GM12878 (cell line): ENCODE measurements around the gene NDEL1. TPM values are rescaled to one million over a fixed set of nuclear protein-coding genes. Genes with fewer than 3 reads are reported as not detected.

Experiments used
- ATAC-seq: fragments of 200-7000 bp; cut with Tn5 transposase; 3 replicates; pipeline ENCODE4 v1.9.1; 2020; ENCODE audit warnings: mild to moderate bottlenecking, moderate library complexity
- BruUV-seq: library from RNA; stranded (reverse); fragments of 400-500 nt; replicated peaks from 2 replicates; lab custom pipeline; 2021; lab: Mats Ljungman, UMichigan
- CTCF ChIA-PET: fragments of 300-600 bp; sonication (Branson Sonifier 250); formaldehyde crosslinking; extraction: SDS; loops from one replicate; lab custom pipeline; 2021; ENCODE audit warnings: inconsistent platforms; lab: Yijun Ruan, JAX
- POLR2A ChIA-PET: fragments of 350-600 bp; formaldehyde crosslinking; extraction: SDS; loops from one replicate; lab custom pipeline; 2021; ENCODE audit warnings: inconsistent platforms; lab: Charles Lee
- RAD21 ChIA-PET: fragments of 300-600 bp; sonication (Branson Sonifier 250); formaldehyde crosslinking; loops from one replicate; lab custom pipeline; 2023; ENCODE audit warnings: antibody characterized with exemption; ENCODE audit not compliant: unreplicated experiment; lab: Charles Lee
- SMC1A ChIA-PET: fragments of 300-600 bp; sonication (Branson Sonifier 250); formaldehyde crosslinking; loops from one replicate; lab custom pipeline; 2023; ENCODE audit not compliant: unreplicated experiment, uncharacterized antibody; lab: Charles Lee
- DNase-seq: peaks from one replicate; pipeline ENCODE4 v3.0.0-alpha.2; 2011; ENCODE audit warnings: low read depth, low spot score
- FAIRE-seq: peaks from 3 replicates; lab custom pipeline; 2011; peaks lifted over from hg19 to GRCh38; lab: Jason Lieb, UNC
- H2AFZ ChIP-seq: 2 replicates; pipeline ENCODE4 v1.6.0; 2011; ENCODE audit warnings: low read depth, low read length, control low read depth; ENCODE audit not compliant: control insufficient read depth
- H3K27ac ChIP-seq: 2 replicates; pipeline ENCODE4 v1.5.1; 2011; ENCODE audit warnings: control low read depth; ENCODE audit not compliant: control insufficient read depth, insufficient read depth
- H3K27me3 ChIP-seq, 2 experiments: replicated peaks in 1 of 2; 2 replicates each; pipeline versions ENCODE4 v1.6.0 to v1.6.1; 2011; ENCODE audit warnings: low read length in 1 of 2; ENCODE audit not compliant: control insufficient read depth in 2 of 2, insufficient read depth in 2 of 2
- H3K36me3 ChIP-seq, 2 experiments: 2 replicates each; pipeline ENCODE4 v1.5.1; 2011; ENCODE audit warnings: low read length in 1 of 2; ENCODE audit not compliant: control insufficient read depth in 2 of 2, insufficient read depth in 2 of 2
- H3K4me1 ChIP-seq: 2 replicates; pipeline ENCODE4 v1.6.1; 2011; ENCODE audit warnings: mild to moderate bottlenecking, low read length, moderate library complexity, mixed read lengths; ENCODE audit not compliant: control insufficient read depth, insufficient read depth
- H3K4me2 ChIP-seq: 2 replicates; pipeline ENCODE4 v1.6.0; 2011; ENCODE audit warnings: control low read depth; ENCODE audit not compliant: control insufficient read depth, insufficient read depth
- H3K4me3 ChIP-seq: fragments of 200-600 bp; sonication (generic); 2 replicates; pipeline ENCODE4 v1.5.1; 2016
- H3K79me2 ChIP-seq: 2 replicates; pipeline ENCODE4 v1.6.0; 2011; ENCODE audit warnings: low read length; ENCODE audit not compliant: control insufficient read depth, insufficient read depth
- H3K9ac ChIP-seq: 2 replicates; pipeline ENCODE4 v1.8.0; 2011; ENCODE audit warnings: low read length, control low read depth, mixed read lengths; ENCODE audit not compliant: control insufficient read depth, insufficient read depth
- H3K9me3 ChIP-seq: replicated peaks from 3 replicates; pipeline ENCODE4 v1.5.1; 2011; ENCODE audit warnings: mild to moderate bottlenecking, low read length; ENCODE audit not compliant: control insufficient read depth, insufficient read depth
- H4K20me1 ChIP-seq: 2 replicates; pipeline ENCODE4 v1.6.0; 2011; ENCODE audit not compliant: control insufficient read depth, insufficient read depth
- EP300 ChIP-seq, 2 experiments: fragments of 150-350 bp in 1 of 2; IDR thresholded peaks; 2 replicates each; pipeline ENCODE4 v1.6.1; 2011 to 2012; ENCODE audit warnings: low read depth in 2 of 2, low read length in 2 of 2, borderline replicate concordance in 1 of 2, improper control_type of control experiment in 1 of 2, inconsistent platforms in 1 of 2; ENCODE audit not compliant: control insufficient read depth in 1 of 2
- JUNB ChIP-seq: IDR thresholded peaks from 2 replicates; pipeline ENCODE4 v1.6.1; 2016; ENCODE audit warnings: antibody characterized with exemption, mild to moderate bottlenecking
- NFXL1 ChIP-seq: fragments of 450-650 bp; IDR thresholded peaks from 2 replicates; pipeline ENCODE4 v1.6.1; 2017; ENCODE audit warnings: antibody characterized with exemption, mild to moderate bottlenecking, borderline replicate concordance
- POLR2A ChIP-seq: IDR thresholded peaks from 2 replicates; pipeline ENCODE4 v1.6.1; 2011; ENCODE audit warnings: low read depth, mild to moderate bottlenecking, low read length
- POLR2AphosphoS2 ChIP-seq: IDR thresholded peaks from 2 replicates; pipeline ENCODE4 v1.6.1; 2011; ENCODE audit warnings: low read depth, mild to moderate bottlenecking, low read length, improper control_type of control experiment, moderate library complexity
- SPI1 ChIP-seq: IDR thresholded peaks from 2 replicates; pipeline ENCODE4 v1.6.1; 2011; ENCODE audit warnings: low read depth, mild to moderate bottlenecking, low read length, moderate library complexity, borderline replicate concordance; ENCODE audit not compliant: insufficient read depth
- USF1 ChIP-seq: IDR thresholded peaks from 2 replicates; pipeline ENCODE4 v1.6.1; 2011; ENCODE audit warnings: borderline replicate concordance, low read depth, mild to moderate bottlenecking, moderate library complexity, mixed read lengths, low read length; ENCODE audit not compliant: insufficient read depth; ENCODE audit errors: extremely low read length
- ZBTB11 ChIP-seq: fragments of 450-650 bp; formaldehyde crosslinking; IDR thresholded peaks from 2 replicates; pipeline ENCODE4 v1.5.0; 2022; ENCODE audit warnings: mild to moderate bottlenecking, missing genetic modification characterization
- WGBS: methylation state at CpG from one replicate; pipeline ENCODE4 v1.1.6; 2016; ENCODE audit warnings: low lambda C conversion rate; ENCODE audit not compliant: insufficient replicate concordance, insufficient coverage; ENCODE audit errors: missing lambda C conversion rate; 5-methylcytosine and 5-hydroxymethylcytosine counted together
- in situ Hi-C: fragments of 300-500 bp; cut with MboI; formaldehyde crosslinking; loops from 9 replicates; pipeline ENCODE4 v1.14.3; 2018; ENCODE audit warnings: mixed read lengths
- intact Hi-C: fragments of 100-400 bp; cut with micrococcal nuclease; formaldehyde crosslinking; loops from one replicate; pipeline ENCODE4 v1.14.2; 2022; ENCODE audit not compliant: unreplicated experiment
- polyA plus RNA-seq, 11 experiments: library from polyadenylated mRNA; depleted of rRNA in 4 of 11; unstranded in 6 of 11; stranded (reverse) in 5 of 11; fragments of >200 nt; fragmentation: Nextera tagmentation in 4 of 11; fragmentation: Illumina TruSeq in 1 of 11; extraction: Ambion mirVana in 4 of 11; extraction: Trizol in 1 of 11; gene quantifications; 1 replicate in 1 of 11; 2 replicates in 10 of 11; pipeline versions ENCODE4 v1.2.1 to v1.2.3, GENCODE V29; 2011 to 2016; ENCODE audit warnings: inconsistent platforms in 2 of 11, missing spikeins in 2 of 11, low read depth in 1 of 11
- total RNA-seq, 4 experiments: library from RNA; depleted of rRNA in 3 of 4; stranded (reverse); fragments of >200 nt in 3 of 4; fragmentation: Illumina TruSeq in 1 of 4; extraction: Trizol in 1 of 4; gene quantifications; 2 replicates each; pipeline versions ENCODE4 v1.2.1 to v1.2.3, GENCODE V29; 2013 to 2021
- TF ChIP-seq, protein P1 (sequence below): fragments of 150-350 bp; IDR thresholded peaks from 2 replicates; pipeline ENCODE4 v1.6.1; 2014; ENCODE audit warnings: mild to moderate bottlenecking, low read depth, low read length
- TF ChIP-seq, protein P2 (sequence below): IDR thresholded peaks from 2 replicates; pipeline ENCODE4 v1.6.1; 2011; ENCODE audit warnings: borderline replicate concordance, low read depth, mild to moderate bottlenecking, moderate library complexity, low read length; ENCODE audit not compliant: insufficient read depth, poor library complexity, severe bottlenecking
- TF ChIP-seq, protein P3 (sequence below): fragments of 450-650 bp; IDR thresholded peaks from 2 replicates; pipeline ENCODE4 v1.6.1; 2017; ENCODE audit warnings: mild to moderate bottlenecking, moderate library complexity

The NDEL1 gene
- total and polyA plus RNA-seq, 10 of the 15 experiments (the other 5 are each of a cell fraction or from before 2014, with no cell fraction given): 0.72 to 41.5 (median 29.9) TPM

DNA sequence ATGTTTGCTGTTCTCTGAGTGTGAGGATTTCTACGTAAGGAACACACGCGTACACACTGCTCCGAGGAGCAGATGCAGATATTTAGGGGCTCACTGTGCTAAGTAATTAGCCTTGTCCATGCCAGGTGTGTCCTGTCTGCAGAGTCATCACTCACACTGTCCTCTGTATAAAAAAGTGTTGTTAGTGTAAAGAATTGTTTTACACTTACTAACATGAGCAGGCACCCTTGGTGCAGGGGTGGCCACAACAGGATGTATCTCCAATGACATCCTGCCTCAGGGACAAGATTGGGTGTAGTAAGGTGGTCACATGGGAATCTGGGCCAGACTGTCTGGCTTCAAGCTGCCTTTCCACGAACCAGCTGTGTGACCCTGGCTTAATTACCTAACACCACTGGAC lies 63.9 kb downstream of the NDEL1 start:
- POLR2A ChIA-PET: no interaction called here
- intact Hi-C loops (no loop called here), in situ Hi-C loops (no loop called here)
- DNase-seq (no peak), FAIRE-seq (no peak), ATAC-seq (no peak)
- SMC1A ChIA-PET: no interaction called here
- Histone ChIP-seq H2AFZ (no peak overlapping the region), H3K9me3 (no peaks in the 10 kb centered on the region), H3K27ac (no peak overlapping the region), H3K4me3 (no peak overlapping the region), H3K9ac (no peak overlapping the region), H3K4me1 (no peaks in the 10 kb centered on the region), H3K4me2 (no peak overlapping the region), H3K27me3 (no peaks in the 10 kb centered on the region; a peak in 2 of 4 replicates), H3K79me2 (no peaks in the 10 kb centered on the region), H3K36me3 (no peaks in the 10 kb centered on the region), H4K20me1 (no peaks in the 10 kb centered on the region)
- CTCF ChIA-PET: interaction anchor here (1.2 kb wide), 1 partner anchor 14 kb away, joined by 7 read pairs; no protein-coding TSS in a partner anchor
- RAD21 ChIA-PET: no interaction called here
- BruUV-seq: no TSS peak
- WGBS: 79% methylated on average over 5 of the region's 5 CpGs
- no peak for TF ChIP-seq POLR2A
- TF ChIP-seq, protein P1, sequence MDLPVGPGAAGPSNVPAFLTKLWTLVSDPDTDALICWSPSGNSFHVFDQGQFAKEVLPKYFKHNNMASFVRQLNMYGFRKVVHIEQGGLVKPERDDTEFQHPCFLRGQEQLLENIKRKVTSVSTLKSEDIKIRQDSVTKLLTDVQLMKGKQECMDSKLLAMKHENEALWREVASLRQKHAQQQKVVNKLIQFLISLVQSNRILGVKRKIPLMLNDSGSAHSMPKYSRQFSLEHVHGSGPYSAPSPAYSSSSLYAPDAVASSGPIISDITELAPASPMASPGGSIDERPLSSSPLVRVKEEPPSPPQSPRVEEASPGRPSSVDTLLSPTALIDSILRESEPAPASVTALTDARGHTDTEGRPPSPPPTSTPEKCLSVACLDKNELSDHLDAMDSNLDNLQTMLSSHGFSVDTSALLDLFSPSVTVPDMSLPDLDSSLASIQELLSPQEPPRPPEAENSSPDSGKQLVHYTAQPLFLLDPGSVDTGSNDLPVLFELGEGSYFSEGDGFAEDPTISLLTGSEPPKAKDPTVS: no peak
- TF ChIP-seq, protein P2, sequence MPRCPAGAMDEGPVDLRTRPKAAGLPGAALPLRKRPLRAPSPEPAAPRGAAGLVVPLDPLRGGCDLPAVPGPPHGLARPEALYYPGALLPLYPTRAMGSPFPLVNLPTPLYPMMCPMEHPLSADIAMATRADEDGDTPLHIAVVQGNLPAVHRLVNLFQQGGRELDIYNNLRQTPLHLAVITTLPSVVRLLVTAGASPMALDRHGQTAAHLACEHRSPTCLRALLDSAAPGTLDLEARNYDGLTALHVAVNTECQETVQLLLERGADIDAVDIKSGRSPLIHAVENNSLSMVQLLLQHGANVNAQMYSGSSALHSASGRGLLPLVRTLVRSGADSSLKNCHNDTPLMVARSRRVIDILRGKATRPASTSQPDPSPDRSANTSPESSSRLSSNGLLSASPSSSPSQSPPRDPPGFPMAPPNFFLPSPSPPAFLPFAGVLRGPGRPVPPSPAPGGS: no peak
- no peak for TF ChIP-seq JUNB
- no peak for TF ChIP-seq SPI1
- TF ChIP-seq, protein P3, sequence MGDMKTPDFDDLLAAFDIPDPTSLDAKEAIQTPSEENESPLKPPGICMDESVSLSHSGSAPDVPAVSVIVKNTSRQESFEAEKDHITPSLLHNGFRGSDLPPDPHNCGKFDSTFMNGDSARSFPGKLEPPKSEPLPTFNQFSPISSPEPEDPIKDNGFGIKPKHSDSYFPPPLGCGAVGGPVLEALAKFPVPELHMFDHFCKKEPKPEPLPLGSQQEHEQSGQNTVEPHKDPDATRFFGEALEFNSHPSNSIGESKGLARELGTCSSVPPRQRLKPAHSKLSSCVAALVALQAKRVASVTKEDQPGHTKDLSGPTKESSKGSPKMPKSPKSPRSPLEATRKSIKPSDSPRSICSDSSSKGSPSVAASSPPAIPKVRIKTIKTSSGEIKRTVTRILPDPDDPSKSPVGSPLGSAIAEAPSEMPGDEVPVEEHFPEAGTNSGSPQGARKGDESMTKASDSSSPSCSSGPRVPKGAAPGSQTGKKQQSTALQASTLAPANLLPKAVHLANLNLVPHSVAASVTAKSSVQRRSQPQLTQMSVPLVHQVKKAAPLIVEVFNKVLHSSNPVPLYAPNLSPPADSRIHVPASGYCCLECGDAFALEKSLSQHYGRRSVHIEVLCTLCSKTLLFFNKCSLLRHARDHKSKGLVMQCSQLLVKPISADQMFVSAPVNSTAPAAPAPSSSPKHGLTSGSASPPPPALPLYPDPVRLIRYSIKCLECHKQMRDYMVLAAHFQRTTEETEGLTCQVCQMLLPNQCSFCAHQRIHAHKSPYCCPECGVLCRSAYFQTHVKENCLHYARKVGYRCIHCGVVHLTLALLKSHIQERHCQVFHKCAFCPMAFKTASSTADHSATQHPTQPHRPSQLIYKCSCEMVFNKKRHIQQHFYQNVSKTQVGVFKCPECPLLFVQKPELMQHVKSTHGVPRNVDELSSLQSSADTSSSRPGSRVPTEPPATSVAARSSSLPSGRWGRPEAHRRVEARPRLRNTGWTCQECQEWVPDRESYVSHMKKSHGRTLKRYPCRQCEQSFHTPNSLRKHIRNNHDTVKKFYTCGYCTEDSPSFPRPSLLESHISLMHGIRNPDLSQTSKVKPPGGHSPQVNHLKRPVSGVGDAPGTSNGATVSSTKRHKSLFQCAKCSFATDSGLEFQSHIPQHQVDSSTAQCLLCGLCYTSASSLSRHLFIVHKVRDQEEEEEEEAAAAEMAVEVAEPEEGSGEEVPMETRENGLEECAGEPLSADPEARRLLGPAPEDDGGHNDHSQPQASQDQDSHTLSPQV: no peak
- TF ChIP-seq EP300 (IDR thresholded peaks at IDR 0.05; ENCODE audit: borderline replicate concordance in 1 of 2, control insufficient read depth in 1 of 2, low read depth in 2 of 2, low read length in 2 of 2): no peak
- TF ChIP-seq POLR2AphosphoS2: no peak
- no peak for TF ChIP-seq NFXL1
- TF ChIP-seq ZBTB11 (CRISPR knock-in tag): no peak
- no peak for TF ChIP-seq USF1
